D721Med (cell line): ENCODE data around the gene COQ9.

Source experiments
- DNase-seq: peaks from one replicate; pipeline ENCODE4 v3.0.0; 2011; ENCODE audit warnings: low spot score; ENCODE audit not compliant: insufficient read length
- FAIRE-seq: peaks from 2 replicates; lab custom pipeline; 2011; peaks lifted over from hg19 to GRCh38; lab: Jason Lieb, UNC
- TF ChIP-seq, protein P1 (sequence below): IDR thresholded peaks from 2 replicates; pipeline ENCODE4 v1.5.1; 2012; ENCODE audit warnings: mild to moderate bottlenecking, control low read depth; ENCODE audit not compliant: insufficient read depth; ENCODE audit errors: missing control alignments

The COQ9 gene

GRCh38 chr16:57407521-57408353 lies 39.5 kb upstream of the COQ9 start:
- TF ChIP-seq, protein P1, sequence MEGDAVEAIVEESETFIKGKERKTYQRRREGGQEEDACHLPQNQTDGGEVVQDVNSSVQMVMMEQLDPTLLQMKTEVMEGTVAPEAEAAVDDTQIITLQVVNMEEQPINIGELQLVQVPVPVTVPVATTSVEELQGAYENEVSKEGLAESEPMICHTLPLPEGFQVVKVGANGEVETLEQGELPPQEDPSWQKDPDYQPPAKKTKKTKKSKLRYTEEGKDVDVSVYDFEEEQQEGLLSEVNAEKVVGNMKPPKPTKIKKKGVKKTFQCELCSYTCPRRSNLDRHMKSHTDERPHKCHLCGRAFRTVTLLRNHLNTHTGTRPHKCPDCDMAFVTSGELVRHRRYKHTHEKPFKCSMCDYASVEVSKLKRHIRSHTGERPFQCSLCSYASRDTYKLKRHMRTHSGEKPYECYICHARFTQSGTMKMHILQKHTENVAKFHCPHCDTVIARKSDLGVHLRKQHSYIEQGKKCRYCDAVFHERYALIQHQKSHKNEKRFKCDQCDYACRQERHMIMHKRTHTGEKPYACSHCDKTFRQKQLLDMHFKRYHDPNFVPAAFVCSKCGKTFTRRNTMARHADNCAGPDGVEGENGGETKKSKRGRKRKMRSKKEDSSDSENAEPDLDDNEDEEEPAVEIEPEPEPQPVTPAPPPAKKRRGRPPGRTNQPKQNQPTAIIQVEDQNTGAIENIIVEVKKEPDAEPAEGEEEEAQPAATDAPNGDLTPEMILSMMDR, result no peak
- FAIRE-seq (no peak), DNase-seq (no peak)

- DNase-seq (no peak), FAIRE-seq (no peak)
- TF ChIP-seq, protein P1, result no peak
Observed at GRCh38 chr16:57409065-57409464, 38.2 kb upstream of the COQ9 start.

- TF ChIP-seq, protein P1, result no peak
- DNase-seq, result no peak
- no peak for FAIRE-seq
Observed at GRCh38 chr16:57409870-57410587, 37.2 kb upstream of the COQ9 start.

DNA sequence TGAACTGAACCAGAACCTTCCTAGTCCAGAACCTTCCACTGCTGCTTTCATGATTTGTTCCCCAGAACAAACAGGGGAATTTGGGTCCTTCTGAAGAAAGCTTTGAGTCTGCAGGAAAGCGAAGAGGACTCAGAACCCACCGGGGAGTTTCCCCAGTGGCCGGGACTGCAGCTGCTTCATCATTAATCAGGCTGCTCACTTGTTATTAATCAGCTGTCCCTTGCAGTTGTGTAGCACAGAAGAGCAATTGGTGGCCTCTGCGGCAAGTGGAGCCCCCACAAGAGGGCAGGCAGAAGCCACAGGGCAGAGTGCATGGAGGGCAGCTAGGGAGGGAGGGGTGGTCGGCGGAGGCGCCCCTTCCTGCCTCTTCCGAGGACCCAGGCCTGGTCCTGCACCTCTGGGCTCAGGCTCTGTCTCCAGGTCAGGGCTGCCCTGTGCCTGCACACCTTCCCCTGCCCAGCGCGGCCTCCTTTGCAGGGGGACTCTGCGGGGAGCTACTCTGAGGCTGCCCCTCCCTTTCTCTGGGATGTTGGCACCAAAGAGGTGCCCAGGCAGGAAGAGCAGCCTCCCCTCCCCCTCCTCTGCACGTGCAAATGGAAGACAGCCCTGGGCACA lies 35.8 kb upstream of the COQ9 start:
- no peak for FAIRE-seq
- TF ChIP-seq, protein P1, result no peak
- DNase-seq, result no peak

GRCh38 chr16:57412584-57412983 lies 34.7 kb upstream of the COQ9 start:
- DNase-seq (no peak), FAIRE-seq (no peak)
- TF ChIP-seq, protein P1, result no peak

- TF ChIP-seq, protein P1, result no peak
- DNase-seq, result no peak
- no peak for FAIRE-seq
Observed at GRCh38 chr16:57413301-57413730, 34.0 kb upstream of the COQ9 start.
